Measurements from ENCODE around the gene USP6NL. TPM values are rescaled to one million over a fixed set of nuclear protein-coding genes. Genes with fewer than 3 reads are reported as not detected.

USP6NL gene
- total RNA-seq, 2 experiments from 2014 or later = 2.3 to 2.5 TPM

- intact Hi-C loops (cut with micrococcal nuclease) = no loop called here
- DNase-seq (no peak), ATAC-seq (no peak)
- Mint-ChIP-seq H3K4me3 (no peak overlapping the region), H3K4me1 (ENCODE audit: low read depth) (no peaks in the 10 kb centered on the region), H3K9me3 (no peaks in the 10 kb centered on the region), H3K27ac (no peak overlapping the region), H3K36me3 (ENCODE audit: low read depth) (no peaks in the 10 kb centered on the region), H3K27me3 (no peaks in the 10 kb centered on the region)
- no peak for TF ChIP-seq CTCF (IDR thresholded peaks at IDR 0.05)
- ChIA-PET POLR2A (no interaction called here), CTCF (interaction anchor here (1.0 kb wide), 1 partner anchor 29 kb away, joined by 3 read pairs; no protein-coding TSS in a partner anchor)
These were observed 121.9 kb downstream of the USP6NL start for GRCh38 chr10:11489591-11489990.

- Mint-ChIP-seq H3K27me3 (no peaks in the 10 kb centered on the region), H3K9me3 (no peaks in the 10 kb centered on the region), H3K4me3 (no peak overlapping the region), H3K27ac (no peak overlapping the region), H3K36me3 (ENCODE audit: low read depth) (no peaks in the 10 kb centered on the region), H3K4me1 (ENCODE audit: low read depth) (no peaks in the 10 kb centered on the region)
- DNase-seq = no peak
- no peak for TF ChIP-seq CTCF (IDR thresholded peaks at IDR 0.05)
- ChIA-PET CTCF (no interaction called here), POLR2A (no interaction called here)
- no peak for ATAC-seq
- intact Hi-C loops (cut with micrococcal nuclease) = no loop called here
These were observed 123.3 kb downstream of the USP6NL start for GRCh38 chr10:11488126-11488525.

DNA sequence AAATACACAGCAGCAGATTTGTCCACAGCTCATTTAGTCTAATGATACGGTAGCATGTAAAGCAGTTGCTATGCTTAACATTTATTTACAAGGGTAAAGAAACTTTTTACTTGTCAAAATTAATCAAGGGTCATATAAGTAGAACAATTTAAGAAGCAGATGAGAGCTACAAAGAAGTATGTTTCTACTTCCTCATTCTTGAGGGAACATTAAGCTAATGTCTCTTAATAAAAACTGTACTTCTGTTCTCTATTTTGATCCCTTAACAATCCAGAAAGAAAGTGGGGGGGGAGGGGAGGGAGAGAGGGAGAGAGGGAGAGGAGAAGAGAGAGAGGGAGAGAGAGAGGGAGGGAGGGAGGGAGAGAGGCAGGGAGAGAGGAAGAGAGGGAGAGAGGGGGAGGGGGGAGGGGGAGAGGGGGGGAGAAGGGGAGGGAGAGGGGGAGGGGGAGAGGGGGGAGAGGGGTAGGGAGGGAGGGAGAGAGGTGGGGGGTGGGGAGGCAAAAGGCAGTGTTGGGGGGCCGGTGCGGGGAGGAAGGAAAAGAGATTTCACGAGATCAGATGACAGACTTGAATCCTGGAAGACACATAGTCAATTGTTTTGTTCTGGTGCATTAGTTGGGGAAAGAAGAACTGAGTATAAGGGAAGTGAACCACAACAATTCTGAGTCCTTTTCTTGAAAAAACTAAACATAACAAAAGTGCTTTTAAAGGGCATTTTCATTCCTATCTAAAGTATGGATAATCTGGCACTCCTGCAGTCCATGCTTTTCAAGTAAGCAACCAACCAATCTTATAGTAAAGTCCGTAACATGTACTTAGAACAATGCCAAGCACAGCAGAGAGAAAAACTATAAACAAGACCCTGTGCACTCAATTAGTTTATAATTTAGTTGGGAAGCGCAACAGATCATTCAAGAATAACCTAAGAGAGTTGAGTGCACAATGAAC, 128.0 kb downstream of the USP6NL start:
- H3K9me3 Mint-ChIP-seq = no peaks in the 10 kb centered on the region
- H3K27me3 Mint-ChIP-seq = no peaks in the 10 kb centered on the region
- intact Hi-C loops (cut with micrococcal nuclease) = no loop called here

DNA sequence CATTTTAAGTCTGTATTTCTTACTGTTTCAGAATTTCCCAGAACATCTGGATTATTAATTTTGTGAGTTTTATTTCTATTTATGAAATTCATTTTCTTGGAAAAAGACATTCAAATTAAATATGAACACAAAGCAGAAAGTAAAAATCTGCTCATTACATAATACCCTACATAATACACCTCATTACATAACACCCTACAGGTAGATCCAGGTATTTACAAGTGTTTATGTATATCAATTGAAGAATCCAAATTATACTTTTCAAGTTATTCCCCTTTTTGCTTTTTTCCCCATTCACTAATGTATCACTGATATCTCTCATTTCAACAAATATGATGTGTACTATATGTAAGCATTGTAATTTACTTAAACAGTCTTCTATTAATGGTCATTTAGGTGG, 129.1 kb downstream of the USP6NL start:
- DNase-seq (no peak), ATAC-seq (no peak)
- no peak for TF ChIP-seq CTCF (IDR thresholded peaks at IDR 0.05)
- ChIA-PET CTCF (interaction anchor here (0.6 to 1.2 kb wide), 3 partner anchors 10 to 49 kb away, joined by 3 read pairs; no protein-coding TSS in a partner anchor), POLR2A (interaction anchor here (0.6 kb wide), 1 partner anchor 623 kb away, joined by 3 read pairs; no protein-coding TSS in a partner anchor)
- intact Hi-C loops (cut with micrococcal nuclease) = no loop called here
- Mint-ChIP-seq H3K4me1 (ENCODE audit: low read depth) (peaks cover 16% of the 10 kb centered on the region), H3K27me3 (no peaks in the 10 kb centered on the region), H3K27ac (no peak overlapping the region), H3K4me3 (no peak overlapping the region), H3K9me3 (no peaks in the 10 kb centered on the region), H3K36me3 (ENCODE audit: low read depth) (peaks cover 5% of the 10 kb centered on the region)

More for the DNA sequence above, 128.0 kb downstream of the USP6NL start:
- no peak for DNase-seq
- ChIA-PET CTCF (interaction anchor here (1.2 kb wide), 2 partner anchors 10 to 11 kb away, joined by 3 to 6 read pairs; no protein-coding TSS in a partner anchor), POLR2A (interaction anchor here (0.6 kb wide), 1 partner anchor 624 kb away, joined by 3 read pairs; no protein-coding TSS in a partner anchor)
- H3K36me3 Mint-ChIP-seq (ENCODE audit: low read depth) = peaks cover 5% of the 10 kb centered on the region
- no peak overlapping the region for H3K4me3 Mint-ChIP-seq
- peaks cover 16% of the 10 kb centered on the region for H3K4me1 Mint-ChIP-seq (ENCODE audit: low read depth)
- no peak for ATAC-seq
- TF ChIP-seq CTCF (IDR thresholded peaks at IDR 0.05) = no peak
- no peak overlapping the region for H3K27ac Mint-ChIP-seq

GRCh38 chr10:11480687-11481086, 130.8 kb downstream of the USP6NL start:
- intact Hi-C loops (cut with micrococcal nuclease) = no loop called here
- ATAC-seq (no peak), DNase-seq (no peak)
- H3K4me3 Mint-ChIP-seq = no peak overlapping the region
- no peak overlapping the region for H3K27ac Mint-ChIP-seq
- no peak for TF ChIP-seq CTCF (IDR thresholded peaks at IDR 0.05)
- POLR2A ChIA-PET = no interaction called here
- H3K9me3 Mint-ChIP-seq = no peaks in the 10 kb centered on the region
- CTCF ChIA-PET = interaction anchor here (1.1 kb wide), 1 partner anchor 25 kb away, joined by 3 read pairs; no protein-coding TSS in a partner anchor
- no peaks in the 10 kb centered on the region for H3K27me3 Mint-ChIP-seq
- H3K4me1 Mint-ChIP-seq (ENCODE audit: low read depth) = peaks cover 16% of the 10 kb centered on the region
- peaks cover 5% of the 10 kb centered on the region for H3K36me3 Mint-ChIP-seq (ENCODE audit: low read depth)
